GM12878 (cell line): ENCODE results near the gene FAM228B. TPM values are rescaled to one million over a fixed set of nuclear protein-coding genes. Genes with fewer than 3 reads are reported as not detected.
A peak's percentile ranks its signal among the peaks of the same experiment; 100 is the strongest.

Experiments used
- ASH2L ChIP-seq: fragments of 300-600, 200-600 bp; sonication (generic); IDR thresholded peaks from 2 replicates; pipeline ENCODE4 v1.6.1; 2017; ENCODE audit warnings: low read depth, mild to moderate bottlenecking, borderline replicate concordance
- ATF7 ChIP-seq: fragments of 450-650 bp; IDR thresholded peaks from 2 replicates; pipeline ENCODE4 v1.6.1; 2016; ENCODE audit warnings: low read depth, mild to moderate bottlenecking
- BMI1 ChIP-seq: fragments of 450-650 bp; IDR thresholded peaks from 2 replicates; pipeline ENCODE4 v1.6.1; 2016; ENCODE audit warnings: mild to moderate bottlenecking, moderate library complexity, borderline replicate concordance
- EZH2 ChIP-seq: IDR thresholded peaks from 2 replicates; pipeline ENCODE4 v1.6.1; 2012; ENCODE audit warnings: low read depth, mild to moderate bottlenecking, control low read depth, inconsistent platforms, low read length, borderline replicate concordance; ENCODE audit not compliant: control insufficient read depth
- FOXK2 ChIP-seq: fragments of 450-650 bp; IDR thresholded peaks from 2 replicates; pipeline ENCODE4 v1.6.1; 2017; ENCODE audit warnings: mild to moderate bottlenecking, moderate library complexity
- GATAD2B ChIP-seq: fragments of 450-650 bp; conservative IDR thresholded peaks from 2 replicates; pipeline ENCODE4 v1.6.1; 2017; ENCODE audit warnings: low read depth, mild to moderate bottlenecking, moderate library complexity
- IRF4 ChIP-seq: IDR thresholded peaks from 2 replicates; pipeline ENCODE4 v1.6.1; 2011; ENCODE audit warnings: low read depth, low read length
- KAT2A ChIP-seq: conservative IDR thresholded peaks from 2 replicates; pipeline ENCODE4 v1.6.1; 2011; ENCODE audit warnings: low read depth, low read length; ENCODE audit not compliant: control insufficient read depth
- LARP7 ChIP-seq: fragments of 450-650 bp; IDR thresholded peaks from 2 replicates; pipeline ENCODE4 v1.6.1; 2017; ENCODE audit warnings: mild to moderate bottlenecking
- NFXL1 ChIP-seq: fragments of 450-650 bp; IDR thresholded peaks from 2 replicates; pipeline ENCODE4 v1.6.1; 2017; ENCODE audit warnings: antibody characterized with exemption, mild to moderate bottlenecking, borderline replicate concordance
- NR2C1 ChIP-seq: fragments of 450-650 bp; IDR thresholded peaks from 2 replicates; pipeline ENCODE4 v1.6.1; 2017; ENCODE audit warnings: antibody characterized with exemption, mild to moderate bottlenecking, moderate library complexity
- POLR2AphosphoS5 ChIP-seq: IDR thresholded peaks from 2 replicates; pipeline ENCODE4 v1.6.1; 2011; ENCODE audit warnings: mild to moderate bottlenecking, low read length, inconsistent platforms
- RUNX3 ChIP-seq: IDR thresholded peaks from 2 replicates; pipeline ENCODE4 v1.6.1; 2012; ENCODE audit warnings: low read length, inconsistent platforms
- SIN3A ChIP-seq: IDR thresholded peaks from 2 replicates; pipeline ENCODE4 v1.6.1; 2012; ENCODE audit warnings: low read depth, low read length, improper control_type of control experiment
- SMAD5 ChIP-seq: IDR thresholded peaks from 2 replicates; pipeline ENCODE4 v1.6.1; 2016; ENCODE audit warnings: antibody characterized with exemption, low read depth
- SP1 ChIP-seq: IDR thresholded peaks from one replicate; pipeline ENCODE4 v1.6.1; 2011; ENCODE audit warnings: low read depth, low read length
- STAT1 ChIP-seq: fragments of 450-650 bp; conservative IDR thresholded peaks from 2 replicates; pipeline ENCODE4 v1.6.1; 2014; ENCODE audit warnings: antibody characterized with exemption, mild to moderate bottlenecking
- SUZ12 ChIP-seq: fragments of 200-600 bp; sonication (generic); IDR thresholded peaks from one replicate; pipeline ENCODE4 v1.6.1; 2018; ENCODE audit warnings: antibody characterized with exemption, mild to moderate bottlenecking; ENCODE audit not compliant: unreplicated experiment
- TBL1XR1 ChIP-seq: IDR thresholded peaks from 2 replicates; pipeline ENCODE4 v1.6.1; 2012; ENCODE audit warnings: low read depth, low read length, improper control_type of control experiment
- TCF3 ChIP-seq: IDR thresholded peaks from 2 replicates; pipeline ENCODE4 v1.6.1; 2012; ENCODE audit warnings: low read depth, mild to moderate bottlenecking, low read length, borderline replicate concordance; ENCODE audit not compliant: insufficient read depth
- ZNF207 ChIP-seq: fragments of 450-650 bp; IDR thresholded peaks from 2 replicates; pipeline ENCODE4 v1.6.1; 2014; ENCODE audit warnings: antibody characterized with exemption, mild to moderate bottlenecking, borderline replicate concordance
- ZNF274 ChIP-seq: IDR thresholded peaks from one replicate; pipeline ENCODE4 v1.8.0; 2011; ENCODE audit not compliant: insufficient read length, insufficient read depth
- ZZZ3 ChIP-seq: IDR thresholded peaks from 2 replicates; pipeline ENCODE4 v1.6.1; 2011; ENCODE audit warnings: low read depth; ENCODE audit not compliant: control insufficient read depth, insufficient read length
- polyA plus RNA-seq, 11 experiments: library from polyadenylated mRNA; depleted of rRNA in 4 of 11; unstranded in 6 of 11; stranded (reverse) in 5 of 11; fragments of >200 nt; fragmentation: Nextera tagmentation in 4 of 11; fragmentation: Illumina TruSeq in 1 of 11; extraction: Ambion mirVana in 4 of 11; extraction: Trizol in 1 of 11; gene quantifications; 1 replicate in 1 of 11; 2 replicates in 10 of 11; pipeline versions ENCODE4 v1.2.1 to v1.2.3, GENCODE V29; 2011 to 2016; ENCODE audit warnings: inconsistent platforms in 2 of 11, missing spikeins in 2 of 11, low read depth in 1 of 11
- total RNA-seq, 4 experiments: library from RNA; depleted of rRNA in 3 of 4; stranded (reverse); fragments of >200 nt in 3 of 4; fragmentation: Illumina TruSeq in 1 of 4; extraction: Trizol in 1 of 4; gene quantifications; 2 replicates each; pipeline versions ENCODE4 v1.2.1 to v1.2.3, GENCODE V29; 2013 to 2021
- TF ChIP-seq, protein P1 (sequence below): fragments of 450-650 bp; IDR thresholded peaks from 2 replicates; pipeline ENCODE4 v1.6.1; 2017; ENCODE audit warnings: borderline replicate concordance
- TF ChIP-seq, protein P2 (sequence below): IDR thresholded peaks from 2 replicates; pipeline ENCODE4 v1.6.1; 2011; ENCODE audit warnings: mild to moderate bottlenecking, low read depth, low read length, moderate library complexity; ENCODE audit not compliant: insufficient replicate concordance
- TF ChIP-seq, protein P3 (sequence below): fragments of 450-650 bp; IDR thresholded peaks from 2 replicates; pipeline ENCODE4 v1.6.1; 2016; ENCODE audit warnings: mild to moderate bottlenecking
- TF ChIP-seq, protein P4 (sequence below): IDR thresholded peaks from 2 replicates; pipeline ENCODE4 v1.6.1; 2012; ENCODE audit warnings: low read depth, low read length, improper control_type of control experiment

FAM228B gene
- total and polyA plus RNA-seq, 10 of the 15 experiments (the other 5 are each of a cell fraction or from before 2014, with no cell fraction given), result 3.9 to 11.0 (median 7.5) TPM

DNA sequence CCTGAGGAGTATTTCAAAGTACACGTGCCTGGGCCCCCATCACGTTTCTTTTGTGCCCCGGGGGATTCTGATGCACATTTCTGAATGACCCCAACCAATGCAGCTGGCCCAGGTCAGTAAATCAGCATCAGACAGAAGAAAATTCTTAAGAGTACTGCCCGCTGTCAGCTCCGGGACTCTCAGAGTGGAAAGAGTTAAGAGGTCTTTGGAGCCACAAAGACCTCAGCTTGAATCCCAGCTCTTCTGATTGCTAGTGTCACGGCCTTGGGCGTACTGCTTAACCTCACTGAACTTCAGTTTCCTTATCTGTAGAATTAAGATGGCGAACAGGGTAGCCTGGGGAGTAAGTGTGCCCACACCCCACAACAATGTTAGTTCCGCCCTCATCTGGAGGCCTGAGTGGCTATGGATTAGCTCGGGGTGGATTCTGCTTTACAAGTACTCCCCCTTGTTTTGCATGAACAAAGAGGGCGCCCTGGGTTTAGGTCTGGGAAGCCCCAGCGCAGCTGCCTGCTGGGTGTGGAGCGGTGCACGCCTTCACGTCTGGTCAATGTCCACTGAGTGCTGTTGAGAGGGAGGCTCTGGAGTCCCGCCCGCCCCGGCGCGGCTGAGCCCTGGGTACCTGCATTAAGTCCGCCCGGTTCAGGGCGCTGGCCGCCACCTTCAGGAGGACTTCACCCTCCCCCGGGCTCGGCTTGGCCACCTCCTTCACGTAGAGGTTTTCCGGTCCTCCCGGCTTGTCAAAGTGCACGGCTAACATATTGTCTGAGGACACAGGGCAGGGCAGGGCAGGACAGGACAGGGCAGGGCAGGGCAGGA, 39.5 kb upstream of the FAM228B start (continued):
- TF ChIP-seq, protein P1, sequence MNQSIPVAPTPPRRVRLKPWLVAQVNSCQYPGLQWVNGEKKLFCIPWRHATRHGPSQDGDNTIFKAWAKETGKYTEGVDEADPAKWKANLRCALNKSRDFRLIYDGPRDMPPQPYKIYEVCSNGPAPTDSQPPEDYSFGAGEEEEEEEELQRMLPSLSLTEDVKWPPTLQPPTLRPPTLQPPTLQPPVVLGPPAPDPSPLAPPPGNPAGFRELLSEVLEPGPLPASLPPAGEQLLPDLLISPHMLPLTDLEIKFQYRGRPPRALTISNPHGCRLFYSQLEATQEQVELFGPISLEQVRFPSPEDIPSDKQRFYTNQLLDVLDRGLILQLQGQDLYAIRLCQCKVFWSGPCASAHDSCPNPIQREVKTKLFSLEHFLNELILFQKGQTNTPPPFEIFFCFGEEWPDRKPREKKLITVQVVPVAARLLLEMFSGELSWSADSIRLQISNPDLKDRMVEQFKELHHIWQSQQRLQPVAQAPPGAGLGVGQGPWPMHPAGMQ, result no peak
- no peak for TF ChIP-seq EZH2
- TF ChIP-seq NR2C1, result no peak
- TF ChIP-seq LARP7, result no peak
- TF ChIP-seq RUNX3, result peak; percentile 32; the same call in 1 of the 2 replicates
- TF ChIP-seq TCF3, result peak; percentile 60; the same call in 1 of the 2 replicates
- TF ChIP-seq, protein P2, sequence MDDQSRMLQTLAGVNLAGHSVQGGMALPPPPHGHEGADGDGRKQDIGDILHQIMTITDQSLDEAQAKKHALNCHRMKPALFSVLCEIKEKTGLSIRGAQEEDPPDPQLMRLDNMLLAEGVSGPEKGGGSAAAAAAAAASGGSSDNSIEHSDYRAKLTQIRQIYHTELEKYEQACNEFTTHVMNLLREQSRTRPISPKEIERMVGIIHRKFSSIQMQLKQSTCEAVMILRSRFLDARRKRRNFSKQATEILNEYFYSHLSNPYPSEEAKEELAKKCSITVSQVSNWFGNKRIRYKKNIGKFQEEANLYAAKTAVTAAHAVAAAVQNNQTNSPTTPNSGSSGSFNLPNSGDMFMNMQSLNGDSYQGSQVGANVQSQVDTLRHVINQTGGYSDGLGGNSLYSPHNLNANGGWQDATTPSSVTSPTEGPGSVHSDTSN, result no peak
- TF ChIP-seq SMAD5, result no peak
- 0 out of 2 replicates have a peak, but pooled peaks have one; percentile 59 for TF ChIP-seq ZNF207
- peak; percentile 74 for TF ChIP-seq POLR2AphosphoS5
- TF ChIP-seq TBL1XR1, result no peak
- TF ChIP-seq ASH2L, result no peak
- TF ChIP-seq ZZZ3, result no peak
- no peak for TF ChIP-seq IRF4
- no peak for TF ChIP-seq SP1
- TF ChIP-seq ZNF274, result no peak
- peak; percentile 39; the same call in 1 of the 2 replicates for TF ChIP-seq FOXK2
- 0 out of 2 replicates have a peak, but pooled peaks have one; percentile 18 for TF ChIP-seq ATF7
- TF ChIP-seq STAT1, result no peak
- peak; percentile 76 for TF ChIP-seq SIN3A
- TF ChIP-seq, protein P3, sequence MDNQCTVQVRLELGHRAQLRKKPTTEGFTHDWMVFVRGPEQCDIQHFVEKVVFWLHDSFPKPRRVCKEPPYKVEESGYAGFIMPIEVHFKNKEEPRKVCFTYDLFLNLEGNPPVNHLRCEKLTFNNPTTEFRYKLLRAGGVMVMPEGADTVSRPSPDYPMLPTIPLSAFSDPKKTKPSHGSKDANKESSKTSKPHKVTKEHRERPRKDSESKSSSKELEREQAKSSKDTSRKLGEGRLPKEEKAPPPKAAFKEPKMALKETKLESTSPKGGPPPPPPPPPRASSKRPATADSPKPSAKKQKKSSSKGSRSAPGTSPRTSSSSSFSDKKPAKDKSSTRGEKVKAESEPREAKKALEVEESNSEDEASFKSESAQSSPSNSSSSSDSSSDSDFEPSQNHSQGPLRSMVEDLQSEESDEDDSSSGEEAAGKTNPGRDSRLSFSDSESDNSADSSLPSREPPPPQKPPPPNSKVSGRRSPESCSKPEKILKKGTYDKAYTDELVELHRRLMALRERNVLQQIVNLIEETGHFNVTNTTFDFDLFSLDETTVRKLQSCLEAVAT, result peak; percentile 83
- no peak for TF ChIP-seq GATAD2B
- no peak for TF ChIP-seq BMI1
- TF ChIP-seq SUZ12, result no peak
- TF ChIP-seq, protein P4, sequence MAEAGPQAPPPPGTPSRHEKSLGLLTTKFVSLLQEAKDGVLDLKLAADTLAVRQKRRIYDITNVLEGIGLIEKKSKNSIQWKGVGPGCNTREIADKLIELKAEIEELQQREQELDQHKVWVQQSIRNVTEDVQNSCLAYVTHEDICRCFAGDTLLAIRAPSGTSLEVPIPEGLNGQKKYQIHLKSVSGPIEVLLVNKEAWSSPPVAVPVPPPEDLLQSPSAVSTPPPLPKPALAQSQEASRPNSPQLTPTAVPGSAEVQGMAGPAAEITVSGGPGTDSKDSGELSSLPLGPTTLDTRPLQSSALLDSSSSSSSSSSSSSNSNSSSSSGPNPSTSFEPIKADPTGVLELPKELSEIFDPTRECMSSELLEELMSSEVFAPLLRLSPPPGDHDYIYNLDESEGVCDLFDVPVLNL, result no peak
- no peak for TF ChIP-seq KAT2A
- TF ChIP-seq NFXL1, result no peak
